ENCODE data around the gene AGBL4.
"Not testable (repeated sequence)": the region's sequence is repeated elsewhere in the genome, so short reads cannot be mapped to it uniquely, and the experiment has no call there.

Gene AGBL4

GRCh38 chr1:49026230-49026811, 997.4 kb downstream of the AGBL4 start:
- no peak for DNase-seq (ENCODE audit: low read depth)

DNA sequence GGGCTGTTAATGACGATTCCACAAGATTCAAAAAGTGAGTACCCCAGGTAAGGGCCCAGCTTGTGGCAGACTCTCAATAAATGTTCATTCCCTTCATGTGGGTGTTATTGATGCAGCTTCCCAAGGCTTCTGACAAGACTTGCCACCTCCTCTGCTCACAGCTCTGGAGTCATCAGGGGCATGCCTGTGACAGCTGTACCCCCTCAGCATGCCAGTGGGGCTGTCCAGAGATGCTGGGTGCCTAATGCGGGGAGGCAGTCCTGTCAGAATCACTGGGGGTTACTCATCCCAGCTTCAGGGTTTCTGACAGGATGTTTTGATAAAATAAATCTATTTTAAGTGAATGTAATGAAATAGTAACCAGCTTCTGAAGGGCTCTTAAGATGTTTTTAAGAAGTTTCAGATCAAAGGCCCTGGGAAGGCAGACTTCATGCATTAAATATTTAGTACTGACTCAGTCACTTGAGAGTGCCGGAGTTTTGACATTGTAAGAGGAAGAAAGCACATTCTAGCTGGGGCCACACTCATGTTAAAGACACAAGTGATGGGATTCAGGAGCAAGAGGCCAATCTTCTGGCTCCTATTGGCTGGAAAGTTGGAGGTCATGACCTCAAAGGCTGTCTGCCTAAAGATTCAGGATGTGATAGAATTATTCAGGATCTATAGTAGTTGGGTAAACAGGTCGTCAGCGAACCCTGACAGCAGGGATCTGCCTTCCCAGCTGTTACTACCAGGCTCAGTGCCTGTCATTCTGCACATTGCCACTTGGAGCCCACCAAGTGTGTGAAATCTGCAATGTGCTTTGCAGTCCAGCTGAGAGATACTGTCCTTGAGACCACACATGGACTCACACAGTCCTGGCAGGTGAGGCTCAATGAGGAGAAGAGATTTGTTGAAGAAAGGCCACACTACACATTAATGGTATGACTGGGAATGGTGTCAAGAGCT, 1007.5 kb downstream of the AGBL4 start:
- no peak for DNase-seq (ENCODE audit: low read depth)

- no peak for DNase-seq (ENCODE audit: low read depth)
Observed at GRCh38 chr1:49013079-49013478, 1010.7 kb downstream of the AGBL4 start.

DNA sequence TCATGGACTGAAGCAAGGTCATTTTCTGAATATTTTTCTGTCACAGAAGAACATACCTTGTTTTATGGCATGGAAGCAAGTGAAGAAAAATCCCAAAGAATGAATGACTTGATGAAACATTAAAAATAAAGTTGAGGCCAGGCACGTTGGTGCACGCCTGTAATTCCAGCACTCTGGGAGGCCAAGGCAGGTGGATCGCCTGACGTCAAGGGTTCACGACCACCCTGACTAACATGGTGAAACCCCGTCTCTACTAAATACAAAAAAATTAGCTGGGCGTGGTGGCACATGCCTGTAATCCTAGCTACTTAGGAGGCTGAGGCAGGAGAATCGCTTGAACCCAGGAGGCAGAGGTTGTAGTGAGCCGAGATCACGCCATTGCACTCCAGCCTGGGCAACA, 1020.8 kb downstream of the AGBL4 start:
- DNase-seq (ENCODE audit: low read depth), result not testable (repeated sequence)

GRCh38 chr1:48999321-48999720, 1024.4 kb downstream of the AGBL4 start:
- DNase-seq (ENCODE audit: low read depth), result no peak

GRCh38 chr1:48996311-48996710, 1027.4 kb downstream of the AGBL4 start:
- no peak for DNase-seq (ENCODE audit: low read depth)

DNA sequence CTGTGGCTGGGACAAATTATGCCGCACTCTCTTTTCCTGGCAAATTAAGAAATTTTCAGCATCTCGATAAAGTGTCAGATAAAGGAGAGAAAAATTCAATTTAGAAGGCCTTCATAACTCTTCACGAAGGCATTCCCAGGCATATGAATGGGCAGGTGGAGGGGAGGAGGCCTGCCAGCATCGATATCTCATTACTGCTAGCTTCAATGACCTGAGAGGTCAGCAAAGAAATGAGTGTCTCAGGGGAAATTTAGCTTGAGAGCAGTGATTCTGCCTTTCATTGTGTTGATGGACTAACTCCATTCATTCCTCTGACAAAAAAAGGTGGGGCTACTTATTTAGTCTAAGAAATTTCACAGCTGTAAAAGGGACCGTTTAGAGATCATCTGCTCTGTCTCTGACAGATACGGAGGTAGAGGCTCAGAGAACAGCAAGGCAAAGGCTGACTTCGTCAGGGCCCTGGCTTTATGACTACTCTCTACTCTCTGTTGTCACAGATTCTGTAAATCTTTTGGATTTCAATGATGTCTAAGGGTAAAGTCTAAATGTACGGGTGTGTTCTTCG, 1035.0 kb downstream of the AGBL4 start:
- no peak for DNase-seq (ENCODE audit: low read depth)

GRCh38 chr1:48979940-48980339, 1043.8 kb downstream of the AGBL4 start:
- no peak for DNase-seq (ENCODE audit: low read depth)

GRCh38 chr1:48978413-48978812, 1045.3 kb downstream of the AGBL4 start:
- no peak for DNase-seq (ENCODE audit: low read depth)

GRCh38 chr1:48977273-48977672, 1046.5 kb downstream of the AGBL4 start:
- no peak for DNase-seq (ENCODE audit: low read depth)

DNA sequence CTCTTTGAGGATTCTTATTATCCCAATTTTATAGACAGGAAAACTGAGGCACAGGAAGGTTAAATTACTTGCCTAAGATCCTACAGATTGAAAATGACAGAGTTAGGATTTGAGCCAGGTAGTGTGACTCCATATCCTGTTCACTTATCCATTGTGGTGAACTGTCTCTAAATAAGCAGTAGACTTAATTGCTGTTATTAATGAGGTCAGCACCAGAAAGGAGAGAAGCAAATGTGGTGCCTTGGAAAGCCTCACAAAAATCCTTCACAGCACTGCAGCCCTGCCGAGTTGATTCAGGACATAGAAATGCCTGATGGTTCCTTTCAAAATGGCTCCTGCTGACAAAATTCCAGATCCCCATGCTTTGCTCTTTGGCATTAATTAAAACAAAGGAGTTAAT, 1053.8 kb downstream of the AGBL4 start:
- DNase-seq (ENCODE audit: low read depth), result no peak

DNA sequence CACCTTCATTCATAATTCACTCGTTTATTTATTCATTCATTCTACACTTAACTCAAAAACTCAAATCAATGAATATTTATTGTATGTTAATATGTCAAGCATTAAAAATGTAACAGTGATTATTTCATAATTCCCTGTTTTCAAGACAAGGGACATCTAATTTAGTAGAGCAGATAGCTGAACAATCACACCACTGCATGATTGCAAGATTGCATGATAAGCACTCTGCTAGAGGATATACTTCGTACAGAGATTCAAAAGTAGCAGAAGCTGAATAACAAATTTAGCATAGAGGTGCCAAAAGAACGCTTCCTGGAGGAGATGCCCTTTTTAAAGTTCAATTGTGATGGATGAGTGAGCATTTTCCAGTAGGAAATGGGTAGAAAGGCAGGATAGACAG, 1056.4 kb downstream of the AGBL4 start:
- DNase-seq (ENCODE audit: low read depth), result no peak

DNA sequence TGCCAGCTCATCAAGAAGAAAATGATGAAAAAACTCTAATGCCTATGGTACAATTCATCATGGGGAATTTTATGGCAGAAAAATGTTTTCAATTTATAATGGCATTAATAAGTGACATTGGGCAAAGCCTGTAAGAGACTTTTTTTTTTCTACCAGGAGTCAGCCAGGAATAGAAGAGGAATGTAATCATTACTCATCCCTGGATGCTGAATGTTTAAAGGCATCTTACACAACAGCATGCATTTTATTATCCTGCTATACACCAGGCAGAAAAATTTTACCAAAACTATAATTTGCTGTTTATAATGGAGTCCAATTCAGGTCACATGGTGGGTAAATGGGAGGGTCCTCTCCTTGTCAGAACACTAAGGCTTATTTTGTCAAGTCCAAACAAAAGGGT, 1057.2 kb downstream of the AGBL4 start:
- no peak for DNase-seq (ENCODE audit: low read depth)

- no peak for DNase-seq (ENCODE audit: low read depth)
Observed at GRCh38 chr1:48960320-48960719, 1063.4 kb downstream of the AGBL4 start.

DNA sequence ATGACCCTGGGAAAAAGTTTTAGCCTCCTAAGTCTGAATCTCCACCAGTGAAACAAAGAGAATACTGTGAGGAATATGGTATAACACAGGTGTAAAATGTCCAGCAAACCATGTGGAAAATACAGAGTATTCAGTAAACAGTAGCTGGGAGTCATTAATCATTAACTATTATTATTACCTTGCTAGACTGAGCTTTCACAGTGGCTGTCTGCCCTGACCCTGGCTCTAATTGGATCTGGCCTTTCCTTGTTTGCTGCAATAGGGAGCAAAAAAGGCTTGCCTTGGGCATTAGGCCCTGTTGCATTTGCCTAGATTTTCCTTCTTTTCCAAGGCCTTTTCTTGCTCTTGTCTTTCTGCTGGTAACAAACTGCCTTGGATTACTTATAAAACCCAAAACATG, 1068.0 kb downstream of the AGBL4 start:
- DNase-seq (ENCODE audit: low read depth), result no peak

GRCh38 chr1:48953617-48954016, 1070.1 kb downstream of the AGBL4 start:
- no peak for DNase-seq (ENCODE audit: low read depth)

DNA sequence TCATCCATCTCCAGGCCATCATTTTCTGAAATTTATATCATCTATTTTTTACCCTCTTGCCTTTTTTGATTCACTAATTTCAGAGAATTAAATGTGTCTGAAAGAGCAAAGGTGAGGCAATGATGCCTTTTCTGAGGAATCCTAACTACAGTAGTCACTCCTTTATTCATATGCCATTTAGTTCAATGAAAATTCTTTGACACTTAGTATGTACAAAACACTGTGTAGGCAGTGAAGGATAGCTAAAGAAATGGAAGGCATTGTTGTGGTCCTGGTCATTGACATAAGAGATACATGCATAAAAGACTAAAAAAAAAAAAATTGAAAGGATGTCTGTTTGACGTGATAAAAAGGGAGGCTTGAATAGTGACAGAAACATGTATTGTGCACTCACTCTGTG, 1075.2 kb downstream of the AGBL4 start:
- no peak for DNase-seq (ENCODE audit: low read depth)

DNA sequence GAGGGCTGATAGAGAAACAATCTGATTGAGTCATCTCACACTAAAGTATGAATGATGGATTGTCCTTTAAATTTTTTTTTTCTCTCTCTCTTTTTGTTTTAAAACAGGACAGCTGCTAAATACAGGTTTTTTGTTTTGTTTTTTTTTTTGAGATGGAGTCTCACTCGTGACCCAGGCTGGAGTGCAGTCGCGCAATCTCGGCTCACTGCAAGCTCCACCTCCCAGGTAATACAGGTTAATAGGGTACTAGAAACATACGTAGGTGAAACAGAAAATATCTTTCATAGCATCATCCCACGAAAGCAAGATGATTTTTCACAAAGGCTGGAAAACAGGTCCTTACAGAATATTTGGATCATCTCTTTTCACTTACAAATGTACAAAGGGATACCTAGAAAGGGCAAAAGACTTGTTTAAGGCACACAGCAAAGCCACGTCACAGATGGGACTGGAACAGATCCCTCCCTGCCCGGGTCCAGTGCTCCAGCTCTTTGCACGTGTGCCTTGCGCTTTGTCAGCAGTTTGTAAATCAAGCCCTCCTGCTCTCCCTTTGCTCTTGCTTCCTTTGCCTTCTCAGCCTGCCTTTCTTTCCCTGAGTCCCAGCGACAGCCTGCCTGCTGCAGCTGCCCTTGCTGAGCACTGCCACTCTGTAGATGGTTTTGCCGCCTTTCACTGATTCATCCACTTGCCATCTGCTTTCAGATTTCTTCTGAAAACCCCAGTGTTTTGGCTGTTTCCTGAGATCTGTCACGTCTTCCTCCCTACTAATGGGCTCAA, 1075.8 kb downstream of the AGBL4 start:
- DNase-seq (ENCODE audit: low read depth), result no peak

GRCh38 chr1:48946070-48946469, 1077.7 kb downstream of the AGBL4 start:
- DNase-seq (ENCODE audit: low read depth), result no peak

DNA sequence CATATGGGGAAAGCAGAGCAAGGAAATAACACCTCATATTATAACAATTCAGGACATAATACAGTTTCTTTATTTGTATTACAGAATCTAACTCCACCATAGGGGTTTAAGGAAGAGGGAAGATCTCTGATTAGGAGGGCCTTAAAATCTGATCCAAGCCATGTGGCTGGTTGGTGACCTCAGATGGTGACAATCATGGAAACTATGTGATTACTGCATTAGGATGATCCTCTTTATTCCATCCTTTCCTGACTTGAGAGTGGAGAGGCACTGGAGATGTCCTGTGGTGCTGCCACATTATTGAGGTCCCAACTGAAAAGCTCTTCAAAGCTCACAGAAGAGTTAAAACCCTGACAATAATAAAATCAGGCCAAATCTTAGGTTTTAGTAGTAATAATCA, 1078.9 kb downstream of the AGBL4 start:
- no peak for DNase-seq (ENCODE audit: low read depth)

GRCh38 chr1:48943826-48944225, 1079.9 kb downstream of the AGBL4 start:
- no peak for DNase-seq (ENCODE audit: low read depth)

DNA sequence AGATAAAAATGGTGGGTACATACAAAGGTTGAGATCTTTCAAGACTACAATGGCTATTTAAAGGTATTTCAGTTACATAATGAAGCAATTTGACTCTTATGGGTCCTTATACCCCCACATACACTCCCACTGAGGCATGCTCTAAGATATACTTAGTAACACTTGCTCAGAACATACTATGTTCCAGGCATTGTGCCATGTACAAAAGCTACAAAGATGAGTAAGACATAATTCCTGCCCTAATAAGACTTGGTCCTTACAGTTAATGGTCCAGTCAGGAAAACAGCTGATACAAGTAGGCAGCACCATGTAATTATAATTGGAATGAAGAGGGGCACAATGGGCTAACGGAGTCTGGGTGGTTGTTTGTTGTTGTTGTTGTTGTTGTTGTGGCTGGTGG, 1080.4 kb downstream of the AGBL4 start:
- DNase-seq (ENCODE audit: low read depth), result no peak

All from stimulated activated CD8-positive, alpha-beta memory T cell treated with anti-CD3 and anti-CD28 coated beads, Interleukin-12 subunit alpha, Interleukin-12 subunit beta, amount 100 ng/mL, for 1 hour (primary cell).